Measurements from ENCODE around the gene ANGPTL4. TPM values are rescaled to one million over a fixed set of nuclear protein-coding genes. Genes with fewer than 3 reads are reported as not detected.

The ANGPTL4 gene
- total and polyA plus RNA-seq, 2 of the 13 experiments (the other 11 are each of a cell fraction or from before 2014, with no cell fraction given) = 0.80 to 21.7 TPM

DNA sequence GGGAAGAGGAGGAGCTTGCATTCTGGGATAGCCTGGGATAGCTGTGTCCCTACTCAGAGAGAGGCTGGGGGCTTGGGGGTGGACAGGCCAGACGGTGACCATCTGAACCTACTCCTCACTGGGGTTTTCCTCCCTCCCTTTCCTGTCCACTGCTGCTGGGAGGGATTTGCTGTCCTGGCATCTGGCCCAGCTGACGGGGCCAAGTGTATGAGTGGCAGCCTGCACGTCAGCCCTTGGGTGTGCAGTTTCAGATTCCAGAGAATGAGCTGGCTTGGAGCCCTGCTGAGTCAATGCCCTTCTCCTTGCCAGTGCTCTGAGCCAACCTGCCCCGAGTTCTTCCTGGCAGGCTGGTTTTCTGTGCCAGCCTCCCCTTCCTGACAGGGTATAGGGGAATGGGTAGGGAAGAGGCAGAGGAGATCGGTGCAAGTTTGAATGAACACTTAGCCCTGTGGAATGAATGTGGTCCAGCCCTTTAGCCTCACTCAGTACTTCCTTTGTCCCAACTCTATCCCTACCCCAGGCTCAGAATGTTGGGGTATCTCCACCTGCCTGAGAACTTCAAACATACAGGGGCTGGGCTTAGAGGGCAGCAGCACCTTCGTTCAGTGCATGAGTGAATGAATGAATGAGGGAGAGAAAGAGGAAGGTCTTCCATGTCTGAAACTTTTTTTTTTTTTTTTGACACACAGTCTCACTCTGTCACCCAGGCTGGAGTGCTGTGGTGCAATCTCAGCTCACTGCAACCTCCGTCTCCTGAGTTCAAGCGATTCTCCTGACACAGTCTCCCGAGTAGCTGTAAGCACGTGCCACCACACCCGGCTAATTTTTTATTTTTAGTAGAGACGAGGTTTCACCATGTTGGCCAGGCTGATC, 1.8 kb upstream of the ANGPTL4 start (continued):
- TF ChIP-seq CBX2 (IDR thresholded peaks at IDR 0.05; ENCODE audit: low read depth, low read length) (no peak), CBX2 (CRISPR knock-in tag; IDR thresholded peaks at IDR 0.05; ENCODE audit: low read depth) (no peak), ZNF879 (CRISPR knock-in tag; IDR thresholded peaks at IDR 0.05) (no peak), FOXC1 (CRISPR knock-in tag; IDR thresholded peaks at IDR 0.05; ENCODE audit: borderline replicate concordance) (0 out of 2 replicates have a peak, but pooled peaks have one; percentile 19), MYC (CRISPR knock-in tag; IDR thresholded peaks at IDR 0.05; ENCODE audit: borderline replicate concordance) (0 out of 2 replicates have a peak, but pooled peaks have one; percentile 35), CAMTA2 (CRISPR knock-in tag; IDR thresholded peaks at IDR 0.05; ENCODE audit: borderline replicate concordance) (no peak), SATB2 (CRISPR knock-in tag; IDR thresholded peaks at IDR 0.05) (no peak), ZNF331 (CRISPR knock-in tag; IDR thresholded peaks at IDR 0.05) (no peak), ZNF251 (CRISPR knock-in tag; IDR thresholded peaks at IDR 0.05) (no peak), SRY (CRISPR knock-in tag; IDR thresholded peaks at IDR 0.05) (no peak), SPEN (CRISPR knock-in tag; IDR thresholded peaks at IDR 0.05; ENCODE audit: low read depth) (no peak; the same call in 1 of the 2 replicates), ZNF33B (CRISPR knock-in tag; IDR thresholded peaks at IDR 0.05) (peak; percentile 52; the same call in 1 of the 2 replicates), TMF1 (CRISPR knock-in tag; IDR thresholded peaks at IDR 0.05; ENCODE audit: low read depth) (no peak), ZNF431 (CRISPR knock-in tag; IDR thresholded peaks at IDR 0.05; ENCODE audit: borderline replicate concordance, low read depth) (peak; percentile 100), KLF16 (CRISPR knock-in tag; IDR thresholded peaks at IDR 0.05) (no peak), AGO1 (IDR thresholded peaks at IDR 0.05; ENCODE audit: low read depth, low read length, poor library complexity, severe bottlenecking) (no peak), ZNF766 (CRISPR knock-in tag; IDR thresholded peaks at IDR 0.05; ENCODE audit: borderline replicate concordance) (no peak), TP53 (CRISPR knock-in tag; conservative IDR thresholded peaks at IDR 0.05) (no peak), SNRNP70 (IDR thresholded peaks at IDR 0.05; ENCODE audit: low read depth, low read length) (no peak), ZNF264 (CRISPR knock-in tag; IDR thresholded peaks at IDR 0.05) (no peak), MBNL3 (CRISPR knock-in tag; conservative IDR thresholded peaks at IDR 0.05) (no peak)
- TF ChIP-seq, protein P1, sequence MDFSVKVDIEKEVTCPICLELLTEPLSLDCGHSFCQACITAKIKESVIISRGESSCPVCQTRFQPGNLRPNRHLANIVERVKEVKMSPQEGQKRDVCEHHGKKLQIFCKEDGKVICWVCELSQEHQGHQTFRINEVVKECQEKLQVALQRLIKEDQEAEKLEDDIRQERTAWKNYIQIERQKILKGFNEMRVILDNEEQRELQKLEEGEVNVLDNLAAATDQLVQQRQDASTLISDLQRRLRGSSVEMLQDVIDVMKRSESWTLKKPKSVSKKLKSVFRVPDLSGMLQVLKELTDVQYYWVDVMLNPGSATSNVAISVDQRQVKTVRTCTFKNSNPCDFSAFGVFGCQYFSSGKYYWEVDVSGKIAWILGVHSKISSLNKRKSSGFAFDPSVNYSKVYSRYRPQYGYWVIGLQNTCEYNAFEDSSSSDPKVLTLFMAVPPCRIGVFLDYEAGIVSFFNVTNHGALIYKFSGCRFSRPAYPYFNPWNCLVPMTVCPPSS (IDR thresholded peaks at IDR 0.05) = no peak
- TF ChIP-seq, protein P2, sequence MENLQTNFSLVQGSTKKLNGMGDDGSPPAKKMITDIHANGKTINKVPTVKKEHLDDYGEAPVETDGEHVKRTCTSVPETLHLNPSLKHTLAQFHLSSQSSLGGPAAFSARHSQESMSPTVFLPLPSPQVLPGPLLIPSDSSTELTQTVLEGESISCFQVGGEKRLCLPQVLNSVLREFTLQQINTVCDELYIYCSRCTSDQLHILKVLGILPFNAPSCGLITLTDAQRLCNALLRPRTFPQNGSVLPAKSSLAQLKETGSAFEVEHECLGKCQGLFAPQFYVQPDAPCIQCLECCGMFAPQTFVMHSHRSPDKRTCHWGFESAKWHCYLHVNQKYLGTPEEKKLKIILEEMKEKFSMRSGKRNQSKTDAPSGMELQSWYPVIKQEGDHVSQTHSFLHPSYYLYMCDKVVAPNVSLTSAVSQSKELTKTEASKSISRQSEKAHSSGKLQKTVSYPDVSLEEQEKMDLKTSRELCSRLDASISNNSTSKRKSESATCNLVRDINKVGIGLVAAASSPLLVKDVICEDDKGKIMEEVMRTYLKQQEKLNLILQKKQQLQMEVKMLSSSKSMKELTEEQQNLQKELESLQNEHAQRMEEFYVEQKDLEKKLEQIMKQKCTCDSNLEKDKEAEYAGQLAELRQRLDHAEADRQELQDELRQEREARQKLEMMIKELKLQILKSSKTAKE (CRISPR knock-in tag; IDR thresholded peaks at IDR 0.05; ENCODE audit: borderline replicate concordance) = peak; percentile 75; the same call in 1 of the 2 replicates
- TF ChIP-seq, protein P3, sequence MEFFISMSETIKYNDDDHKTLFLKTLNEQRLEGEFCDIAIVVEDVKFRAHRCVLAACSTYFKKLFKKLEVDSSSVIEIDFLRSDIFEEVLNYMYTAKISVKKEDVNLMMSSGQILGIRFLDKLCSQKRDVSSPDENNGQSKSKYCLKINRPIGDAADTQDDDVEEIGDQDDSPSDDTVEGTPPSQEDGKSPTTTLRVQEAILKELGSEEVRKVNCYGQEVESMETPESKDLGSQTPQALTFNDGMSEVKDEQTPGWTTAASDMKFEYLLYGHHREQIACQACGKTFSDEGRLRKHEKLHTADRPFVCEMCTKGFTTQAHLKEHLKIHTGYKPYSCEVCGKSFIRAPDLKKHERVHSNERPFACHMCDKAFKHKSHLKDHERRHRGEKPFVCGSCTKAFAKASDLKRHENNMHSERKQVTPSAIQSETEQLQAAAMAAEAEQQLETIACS (CRISPR knock-in tag; IDR thresholded peaks at IDR 0.05) = no peak
- TF ChIP-seq, protein P4, sequence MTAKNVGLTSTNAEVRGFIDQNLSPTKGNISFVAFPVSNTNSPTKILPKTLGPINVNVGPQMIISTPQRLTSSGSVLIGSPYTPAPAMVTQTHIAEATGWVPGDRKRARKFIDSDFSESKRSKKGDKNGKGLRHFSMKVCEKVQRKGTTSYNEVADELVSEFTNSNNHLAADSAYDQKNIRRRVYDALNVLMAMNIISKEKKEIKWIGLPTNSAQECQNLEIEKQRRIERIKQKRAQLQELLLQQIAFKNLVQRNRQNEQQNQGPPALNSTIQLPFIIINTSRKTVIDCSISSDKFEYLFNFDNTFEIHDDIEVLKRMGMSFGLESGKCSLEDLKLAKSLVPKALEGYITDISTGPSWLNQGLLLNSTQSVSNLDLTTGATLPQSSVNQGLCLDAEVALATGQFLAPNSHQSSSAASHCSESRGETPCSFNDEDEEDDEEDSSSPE (CRISPR knock-in tag; IDR thresholded peaks at IDR 0.05) = no peak
